BLaER1 (cell line): ENCODE results near the gene CDH9.

Source experiments
- H3K27ac ChIP-seq: shearing (Covaris generic); formaldehyde crosslinking; 2 replicates; pipeline ENCODE4 v1.8.1; 2022
- H3K27me3 ChIP-seq: shearing (Covaris generic); formaldehyde crosslinking; 2 replicates; pipeline ENCODE4 v1.8.1; 2022
- H3K36me3 ChIP-seq: shearing (Covaris generic); formaldehyde crosslinking; 2 replicates; pipeline ENCODE4 v1.8.1; 2022
- H3K4me1 ChIP-seq: shearing (Covaris generic); formaldehyde crosslinking; 2 replicates; pipeline ENCODE4 v1.8.1; 2022
- H3K4me2 ChIP-seq: shearing (Covaris generic); formaldehyde crosslinking; 2 replicates; pipeline ENCODE4 v1.8.1; 2022
- H3K4me3 ChIP-seq: shearing (Covaris generic); formaldehyde crosslinking; 2 replicates; pipeline ENCODE4 v1.8.1; 2022
- H3K9ac ChIP-seq: shearing (Covaris generic); formaldehyde crosslinking; 2 replicates; pipeline ENCODE4 v1.8.1; 2022
- H3K9me3 ChIP-seq: shearing (Covaris generic); formaldehyde crosslinking; 2 replicates; pipeline ENCODE4 v1.8.1; 2022
- H4K20me1 ChIP-seq: shearing (Covaris generic); formaldehyde crosslinking; 2 replicates; pipeline ENCODE4 v1.8.1; 2022
- Cebpa-rat ChIP-seq: shearing (Covaris generic); IDR thresholded peaks from 2 replicates; pipeline ENCODE4 v1.8.1; 2022

Gene CDH9

DNA sequence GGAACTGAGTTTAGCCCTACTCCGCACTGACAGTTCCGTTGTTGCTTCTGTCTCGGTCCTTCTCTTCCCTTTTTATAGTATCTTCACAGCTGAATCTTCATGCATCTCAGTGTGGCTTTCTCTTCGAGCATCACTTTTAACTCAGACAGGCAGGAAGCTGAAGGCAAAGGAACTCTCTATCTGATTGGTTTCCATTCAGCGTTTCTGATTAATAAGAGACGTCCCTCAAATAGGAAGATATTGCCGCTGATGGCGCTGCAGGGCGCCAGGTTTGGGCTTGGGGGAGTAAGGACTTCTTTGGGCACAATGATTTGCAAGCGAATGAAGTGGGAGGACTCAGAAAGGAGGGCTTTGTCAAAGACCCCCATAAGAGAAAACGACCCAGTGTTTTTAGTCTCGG lies at the start of gene CDH9:
Gene CDH9, minus strand, starts transcription at position 111 of the 400 bp plus-strand sequence. CDS start 50,253 bp downstream, outside the sequence.
- Histone ChIP-seq H3K4me3 (no peak within 1 kb of the TSS), H4K20me1 (no peaks in the 10 kb centered on the region)

GRCh38 chr5:27087747-27088146 lies 49.4 kb upstream of the CDH9 start:
- Histone ChIP-seq H3K4me2 (no peak overlapping the region), H3K27ac (no peak overlapping the region), H3K4me1 (no peaks in the 10 kb centered on the region), H4K20me1 (no peaks in the 10 kb centered on the region), H3K27me3 (no peaks in the 10 kb centered on the region), H3K9me3 (no peaks in the 10 kb centered on the region), H3K36me3 (no peaks in the 10 kb centered on the region), H3K4me3 (no peak overlapping the region), H3K9ac (no peak overlapping the region)
- TF ChIP-seq Cebpa-rat = no peak

More for the DNA sequence above, at the start of gene CDH9:
- TF ChIP-seq Cebpa-rat = no peak
- Histone ChIP-seq H3K27me3 (no peaks in the 10 kb centered on the region), H3K4me2 (no peak within 1 kb of the TSS), H3K36me3 (no peaks in the 10 kb centered on the region), H3K9ac (no peak within 1 kb of the TSS), H3K27ac (no peak within 1 kb of the TSS), H3K4me1 (no peaks in the 10 kb centered on the region), H3K9me3 (no peaks in the 10 kb centered on the region)

DNA sequence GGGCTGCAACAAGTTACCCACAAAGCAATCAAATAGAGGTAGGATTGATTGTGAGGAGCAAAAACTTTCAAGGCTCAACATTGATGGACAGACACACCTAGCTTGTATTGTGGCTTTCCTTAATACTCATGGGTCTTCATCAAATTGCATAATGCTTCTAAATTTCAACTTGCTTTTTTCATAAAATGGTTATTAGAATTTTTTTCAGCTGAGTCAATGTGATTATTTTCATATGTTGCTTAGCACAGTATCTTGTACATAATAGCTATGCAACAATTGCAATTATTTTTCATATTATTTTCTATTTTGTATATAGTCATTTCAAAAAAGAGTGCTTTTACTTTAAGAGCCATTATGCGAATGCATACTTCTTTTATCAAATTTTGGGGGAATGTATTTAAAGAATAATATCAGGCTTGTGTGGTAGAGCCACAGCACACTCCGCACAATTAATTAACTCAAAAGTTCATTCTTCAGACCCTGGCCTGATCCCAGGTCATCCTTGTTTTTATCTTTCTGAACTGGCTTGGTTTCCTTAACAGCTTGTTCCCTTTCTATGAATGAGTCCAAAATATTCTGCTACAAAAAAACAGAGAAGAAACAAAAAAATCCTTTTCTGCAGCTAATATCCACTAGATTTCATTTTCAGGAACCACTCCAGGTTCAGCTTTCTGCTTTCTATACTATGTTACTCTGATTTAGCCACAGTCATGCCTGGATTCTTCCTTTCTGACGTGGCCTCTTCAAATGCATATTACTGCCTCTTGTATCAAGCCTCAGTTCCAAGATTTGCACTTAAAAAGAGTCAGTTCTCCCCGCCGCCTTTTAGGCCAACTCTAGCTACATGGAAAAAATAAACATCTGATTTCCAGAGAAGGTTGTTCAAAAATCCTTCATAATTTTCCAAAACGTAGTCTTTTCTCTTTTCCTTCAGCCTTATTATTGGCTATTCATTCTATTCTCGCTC lies 45.3 kb upstream of the CDH9 start:
- no peaks in the 10 kb centered on the region for H3K4me1 ChIP-seq
- H4K20me1 ChIP-seq = no peaks in the 10 kb centered on the region
- TF ChIP-seq Cebpa-rat = no peak
- H3K9ac ChIP-seq = no peak overlapping the region
- H3K36me3 ChIP-seq = no peaks in the 10 kb centered on the region
- H3K4me2 ChIP-seq = no peak overlapping the region
- no peaks in the 10 kb centered on the region for H3K27me3 ChIP-seq
- H3K4me3 ChIP-seq = no peak overlapping the region
- H3K27ac ChIP-seq = no peak overlapping the region
- H3K9me3 ChIP-seq = no peaks in the 10 kb centered on the region

DNA sequence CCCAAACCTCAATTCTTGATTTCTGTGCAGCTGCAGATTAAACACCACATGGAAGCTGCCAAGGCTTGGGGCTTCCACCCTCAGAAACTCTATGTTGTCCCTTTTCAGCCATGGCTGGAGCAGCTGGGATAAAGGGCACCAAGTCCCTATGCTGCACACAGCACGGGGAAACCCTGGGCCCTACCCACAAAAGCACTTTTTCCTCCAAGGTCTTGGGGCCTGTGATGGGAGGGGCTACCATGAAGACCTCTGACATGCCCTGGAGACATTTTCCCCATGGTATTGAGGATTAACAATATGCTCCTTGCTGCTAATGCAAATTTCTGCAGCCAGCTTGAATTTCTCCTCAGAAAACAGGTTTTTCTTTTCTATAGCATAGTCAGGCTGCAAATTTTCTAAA lies 41.8 kb upstream of the CDH9 start:
- no peak overlapping the region for H3K9ac ChIP-seq

DNA sequence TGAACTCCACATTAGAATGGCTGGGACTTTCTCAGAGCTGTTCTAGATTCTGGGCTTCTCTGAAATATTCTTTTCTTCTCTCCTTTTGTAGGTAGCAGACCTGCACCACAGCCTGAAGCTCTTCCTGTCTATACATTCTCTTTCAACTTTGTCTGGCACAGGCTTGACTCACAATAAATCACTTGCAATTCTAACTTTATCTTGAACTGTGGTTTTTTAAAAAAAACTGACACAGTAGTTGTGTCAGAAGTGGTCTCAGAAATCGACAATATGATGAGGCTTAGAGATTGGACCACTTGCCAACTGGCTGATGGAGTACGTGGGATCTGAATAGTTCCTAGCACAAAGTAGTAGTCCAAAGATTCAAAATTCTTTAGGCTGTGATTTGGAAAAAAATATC lies 24.1 kb upstream of the CDH9 start:
- Histone ChIP-seq H3K4me1 (no peaks in the 10 kb centered on the region), H3K9me3 (no peaks in the 10 kb centered on the region), H3K27me3 (no peaks in the 10 kb centered on the region), H4K20me1 (no peaks in the 10 kb centered on the region), H3K9ac (no peak overlapping the region), H3K4me3 (no peak overlapping the region), H3K4me2 (no peak overlapping the region), H3K36me3 (no peaks in the 10 kb centered on the region), H3K27ac (no peak overlapping the region)
- TF ChIP-seq Cebpa-rat = no peak

More for the DNA sequence above, 41.8 kb upstream of the CDH9 start:
- Histone ChIP-seq H3K27ac (no peak overlapping the region), H3K4me1 (no peaks in the 10 kb centered on the region), H3K36me3 (no peaks in the 10 kb centered on the region), H3K9me3 (no peaks in the 10 kb centered on the region), H4K20me1 (no peaks in the 10 kb centered on the region), H3K4me3 (no peak overlapping the region), H3K4me2 (no peak overlapping the region), H3K27me3 (no peaks in the 10 kb centered on the region)
- TF ChIP-seq Cebpa-rat = no peak

DNA sequence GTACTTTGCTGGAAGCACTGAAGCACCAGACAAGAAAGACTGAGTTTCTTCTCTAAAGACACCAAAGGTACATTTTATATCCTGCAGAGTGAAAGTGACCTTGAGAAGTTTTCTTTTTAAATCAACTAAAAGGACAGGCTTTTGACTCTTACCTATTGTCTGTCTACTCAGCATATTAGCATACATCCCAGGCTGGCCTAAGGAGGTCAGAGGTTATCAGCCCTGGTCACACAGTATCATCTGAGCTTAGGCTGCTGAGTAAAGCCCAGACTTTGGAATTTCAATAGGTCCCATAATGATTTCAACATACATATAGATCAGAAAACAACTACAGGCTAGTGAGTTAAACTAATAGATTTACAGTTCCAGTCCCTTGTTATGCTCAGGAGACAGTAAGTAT lies 10.1 kb upstream of the CDH9 start:
- no peak for TF ChIP-seq Cebpa-rat
- Histone ChIP-seq H3K9ac (no peak overlapping the region), H3K4me2 (no peak overlapping the region), H3K27ac (no peak overlapping the region), H4K20me1 (no peaks in the 10 kb centered on the region), H3K4me3 (no peak overlapping the region), H3K9me3 (no peaks in the 10 kb centered on the region), H3K4me1 (no peaks in the 10 kb centered on the region), H3K36me3 (no peaks in the 10 kb centered on the region), H3K27me3 (no peaks in the 10 kb centered on the region)

DNA sequence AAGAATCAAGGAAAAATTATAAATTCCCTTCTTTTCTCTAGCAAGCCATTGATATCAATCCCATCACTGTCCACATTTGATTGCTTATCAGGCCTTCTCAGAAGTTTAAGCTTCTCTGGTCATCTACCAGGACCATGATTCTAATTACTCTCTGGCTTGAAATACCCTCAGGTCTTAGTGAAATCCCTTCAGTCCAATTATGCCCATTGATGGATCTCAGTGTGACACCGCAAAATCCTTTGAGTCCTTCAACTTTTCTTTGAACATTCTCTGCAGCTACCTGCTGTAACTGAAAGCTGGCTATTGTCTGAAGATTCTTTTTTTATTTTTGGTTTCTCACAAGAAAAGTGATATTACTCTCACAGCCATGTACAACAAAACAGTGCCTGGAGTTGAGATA lies 3.0 kb upstream of the CDH9 start:
- H3K4me2 ChIP-seq = no peak overlapping the region
- H3K9me3 ChIP-seq = no peaks in the 10 kb centered on the region
- H3K27ac ChIP-seq = no peak overlapping the region
- no peaks in the 10 kb centered on the region for H3K27me3 ChIP-seq
- H3K9ac ChIP-seq = no peak overlapping the region
- no peak for TF ChIP-seq Cebpa-rat
- no peaks in the 10 kb centered on the region for H3K36me3 ChIP-seq
- H3K4me3 ChIP-seq = no peak overlapping the region
- H3K4me1 ChIP-seq = no peaks in the 10 kb centered on the region
- no peaks in the 10 kb centered on the region for H4K20me1 ChIP-seq

GRCh38 chr5:27034565-27034964 lies 3.8 kb downstream of the CDH9 start:
- no peak for TF ChIP-seq Cebpa-rat
- no peak overlapping the region for H3K4me2 ChIP-seq
- no peak overlapping the region for H3K4me3 ChIP-seq
- H3K9me3 ChIP-seq = no peaks in the 10 kb centered on the region
- H3K4me1 ChIP-seq = no peaks in the 10 kb centered on the region
- H3K27me3 ChIP-seq = no peaks in the 10 kb centered on the region
- no peaks in the 10 kb centered on the region for H4K20me1 ChIP-seq
- no peak overlapping the region for H3K27ac ChIP-seq
- H3K36me3 ChIP-seq = no peaks in the 10 kb centered on the region
- H3K9ac ChIP-seq = no peak overlapping the region

DNA sequence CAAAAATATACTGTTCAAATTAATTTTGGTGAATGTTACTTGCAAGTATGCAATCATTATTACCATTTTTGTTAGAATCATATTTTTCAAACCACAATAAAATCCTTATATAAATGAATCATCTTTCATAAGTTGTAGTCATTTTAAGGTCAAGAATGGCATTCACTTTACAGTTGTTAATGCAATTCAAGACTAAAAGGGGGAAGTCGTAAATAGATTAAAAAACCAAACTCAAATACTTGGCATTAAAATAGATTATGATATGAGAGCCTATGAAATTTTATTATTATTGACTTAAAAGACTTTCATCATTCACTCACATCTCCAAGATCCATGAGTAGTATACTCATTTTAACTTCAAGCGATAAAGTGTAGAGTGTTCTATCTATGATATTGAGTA lies 11.6 kb downstream of the CDH9 start:
- Histone ChIP-seq H3K4me1 (no peaks in the 10 kb centered on the region), H3K4me3 (no peak overlapping the region), H3K9me3 (no peaks in the 10 kb centered on the region), H3K4me2 (no peak overlapping the region), H3K36me3 (no peaks in the 10 kb centered on the region), H3K27ac (no peak overlapping the region), H3K27me3 (no peaks in the 10 kb centered on the region), H3K9ac (no peak overlapping the region), H4K20me1 (no peaks in the 10 kb centered on the region)
- no peak for TF ChIP-seq Cebpa-rat

GRCh38 chr5:27026063-27026462 lies 12.3 kb downstream of the CDH9 start:
- H3K4me2 ChIP-seq = no peak overlapping the region
- no peaks in the 10 kb centered on the region for H4K20me1 ChIP-seq
- no peak overlapping the region for H3K27ac ChIP-seq
- no peaks in the 10 kb centered on the region for H3K4me1 ChIP-seq
- TF ChIP-seq Cebpa-rat = no peak
- no peak overlapping the region for H3K9ac ChIP-seq
- H3K9me3 ChIP-seq = no peaks in the 10 kb centered on the region
- H3K27me3 ChIP-seq = no peaks in the 10 kb centered on the region
- no peak overlapping the region for H3K4me3 ChIP-seq
- H3K36me3 ChIP-seq = no peaks in the 10 kb centered on the region

DNA sequence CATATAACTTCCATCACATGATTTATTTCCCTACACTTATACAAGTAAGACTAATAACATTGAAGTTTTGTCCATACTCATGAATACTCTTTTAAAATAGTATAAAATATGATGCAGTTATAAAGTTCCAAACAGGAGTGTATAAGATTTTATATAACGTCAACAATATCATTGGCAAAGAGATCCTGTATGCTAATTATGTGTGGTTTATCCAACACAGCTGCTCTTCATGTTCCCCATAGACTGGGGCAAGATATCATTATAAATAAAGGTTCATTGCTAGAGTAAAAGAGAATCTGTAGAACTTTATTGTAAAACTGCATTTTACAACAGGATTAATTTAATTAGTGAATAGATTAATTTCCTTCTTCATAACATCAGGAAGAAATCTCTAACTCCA lies 16.9 kb downstream of the CDH9 start:
- TF ChIP-seq Cebpa-rat = no peak
- no peaks in the 10 kb centered on the region for H4K20me1 ChIP-seq
- no peak overlapping the region for H3K4me3 ChIP-seq
- no peak overlapping the region for H3K4me2 ChIP-seq
- H3K4me1 ChIP-seq = no peaks in the 10 kb centered on the region
- H3K27me3 ChIP-seq = no peaks in the 10 kb centered on the region
- H3K9me3 ChIP-seq = no peaks in the 10 kb centered on the region
- H3K9ac ChIP-seq = no peak overlapping the region
- no peaks in the 10 kb centered on the region for H3K36me3 ChIP-seq
- H3K27ac ChIP-seq = no peak overlapping the region
